LoVo (cell line): ENCODE data around the gene FADS2.

ENCODE experiments used
- DNase-seq: peaks from one replicate; pipeline ENCODE4 v3.0.0-alpha.2; 2016; ENCODE audit warnings: low spot score

The FADS2 gene

GRCh38 chr11:61887839-61888494, 59.9 kb downstream of the FADS2 start:
- DNase-seq: peak; percentile 46

GRCh38 chr11:61888590-61888989, 60.5 kb downstream of the FADS2 start:
- DNase-seq: no peak

- DNase-seq: no peak
Observed at GRCh38 chr11:61889831-61890230, 61.7 kb downstream of the FADS2 start.

GRCh38 chr11:61890529-61891330, 62.6 kb downstream of the FADS2 start:
- peak; percentile 61 for DNase-seq

- peak; percentile 90 for DNase-seq
Observed at GRCh38 chr11:61891331-61892084, 63.4 kb downstream of the FADS2 start, which contains the start of gene FADS3. Gene FADS3, minus strand, starts transcription at chr11:61891545. Its CDS starts 164 bp downstream, at chr11:61891381.

GRCh38 chr11:61892085-61892370, 63.9 kb downstream of the FADS2 start:
- DNase-seq: no peak

- DNase-seq: no peak
Observed at GRCh38 chr11:61893981-61894380, 65.9 kb downstream of the FADS2 start.

GRCh38 chr11:61895046-61895717, 67.1 kb downstream of the FADS2 start:
- no peak for DNase-seq

- DNase-seq: no peak
Observed at GRCh38 chr11:61895718-61896059, 67.6 kb downstream of the FADS2 start.

GRCh38 chr11:61896665-61897386, 68.7 kb downstream of the FADS2 start:
- no peak for DNase-seq

- DNase-seq: peak; percentile 43
Observed at GRCh38 chr11:61897387-61898246, 69.5 kb downstream of the FADS2 start.

- DNase-seq: no peak
Observed at GRCh38 chr11:61898247-61898582, 70.1 kb downstream of the FADS2 start.

GRCh38 chr11:61899146-61899841, 71.2 kb downstream of the FADS2 start:
- DNase-seq: peak; percentile 59

GRCh38 chr11:61900251-61900650, 72.2 kb downstream of the FADS2 start:
- DNase-seq: no peak

GRCh38 chr11:61901397-61901796, 73.3 kb downstream of the FADS2 start:
- DNase-seq: no peak

GRCh38 chr11:61902313-61902712, 74.2 kb downstream of the FADS2 start:
- DNase-seq: no peak

GRCh38 chr11:61903845-61904244, 75.7 kb downstream of the FADS2 start:
- DNase-seq: no peak

- no peak for DNase-seq
Observed at GRCh38 chr11:61904539-61905048, 76.5 kb downstream of the FADS2 start.

GRCh38 chr11:61905067-61905696, 77.1 kb downstream of the FADS2 start:
- DNase-seq: no peak
